Measurements from ENCODE around the gene TGFB1I1.
"Not testable (repeated sequence)": the region's sequence is repeated elsewhere in the genome, so short reads cannot be mapped to it uniquely, and the experiment has no call there.

The TGFB1I1 gene

DNA sequence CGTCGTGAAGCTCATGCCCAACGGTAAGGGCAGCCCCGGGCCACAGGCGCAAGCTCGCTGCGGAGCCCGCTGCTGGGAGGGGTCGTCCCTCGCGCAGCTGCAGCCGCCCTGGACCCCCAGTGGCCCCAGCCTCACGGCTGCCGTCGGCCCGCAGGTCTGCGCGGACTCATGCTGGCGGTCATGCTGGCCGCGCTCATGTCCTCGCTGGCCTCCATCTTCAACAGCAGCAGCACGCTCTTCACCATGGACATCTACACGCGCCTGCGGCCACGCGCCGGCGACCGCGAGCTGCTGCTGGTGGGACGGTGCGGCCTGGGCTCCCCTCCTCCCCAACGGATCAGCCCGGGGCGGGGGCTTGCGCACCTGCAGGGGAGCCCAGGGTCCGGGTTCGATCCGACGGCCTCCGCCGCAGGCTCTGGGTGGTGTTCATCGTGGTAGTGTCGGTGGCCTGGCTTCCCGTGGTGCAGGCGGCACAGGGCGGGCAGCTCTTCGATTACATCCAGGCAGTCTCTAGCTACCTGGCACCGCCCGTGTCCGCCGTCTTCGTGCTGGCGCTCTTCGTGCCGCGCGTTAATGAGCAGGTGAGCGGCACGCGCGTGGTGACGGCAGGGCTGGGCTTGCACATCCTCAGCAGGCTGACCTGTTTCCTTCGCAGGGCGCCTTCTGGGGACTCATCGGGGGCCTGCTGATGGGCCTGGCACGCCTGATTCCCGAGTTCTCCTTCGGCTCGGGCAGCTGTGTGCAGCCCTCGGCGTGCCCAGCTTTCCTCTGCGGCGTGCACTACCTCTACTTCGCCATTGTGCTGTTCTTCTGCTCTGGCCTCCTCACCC lies 16.7 kb downstream of the TGFB1I1 start:
- no peak for DNase-seq

GRCh38 chr16:31489298-31489564 lies 17.3 kb downstream of the TGFB1I1 start:
- DNase-seq: no peak

DNA sequence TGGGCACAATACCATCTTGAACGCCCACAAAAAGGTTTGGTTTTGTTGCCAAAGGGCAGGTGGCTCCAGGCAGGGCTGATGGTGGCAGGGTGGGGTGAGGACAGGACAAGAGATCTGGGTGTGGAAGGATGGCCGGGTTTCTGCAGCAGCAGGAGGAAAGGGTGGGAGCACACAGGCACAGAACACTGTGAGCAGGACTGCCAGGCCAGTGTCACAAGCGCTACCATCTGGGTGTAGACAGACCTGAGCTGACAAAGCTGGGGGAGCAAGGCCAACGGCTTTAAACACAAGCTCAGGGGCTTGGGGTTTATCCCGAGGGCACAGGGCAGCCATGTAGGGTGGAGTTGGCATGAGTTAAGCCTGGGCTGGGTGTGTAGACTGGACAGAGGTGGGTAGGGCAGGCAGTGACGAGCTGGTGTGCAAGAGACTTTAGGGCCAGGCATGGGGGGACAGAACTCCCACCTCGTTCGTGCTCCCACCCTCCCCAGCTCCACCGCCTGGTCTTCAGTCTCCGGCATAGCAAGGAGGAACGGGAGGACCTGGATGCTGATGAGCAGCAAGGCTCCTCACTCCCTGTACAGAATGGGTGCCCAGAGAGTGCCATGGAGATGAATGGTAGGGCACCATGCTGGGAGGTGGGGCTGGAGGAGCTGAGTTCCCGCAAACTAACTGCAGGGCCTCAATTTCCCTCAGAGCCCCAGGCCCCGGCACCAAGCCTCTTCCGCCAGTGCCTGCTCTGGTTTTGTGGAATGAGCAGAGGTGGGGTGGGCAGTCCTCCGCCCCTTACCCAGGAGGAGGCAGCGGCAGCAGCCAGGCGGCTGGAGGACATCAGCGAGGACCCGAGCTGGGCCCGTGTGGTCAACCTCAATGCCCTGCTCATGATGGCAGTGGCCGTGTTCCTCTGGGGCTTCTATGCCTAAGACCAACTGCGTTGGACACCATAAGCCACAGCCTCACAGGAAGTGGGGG lies 17.9 kb downstream of the TGFB1I1 start:
- no peak for DNase-seq

DNA sequence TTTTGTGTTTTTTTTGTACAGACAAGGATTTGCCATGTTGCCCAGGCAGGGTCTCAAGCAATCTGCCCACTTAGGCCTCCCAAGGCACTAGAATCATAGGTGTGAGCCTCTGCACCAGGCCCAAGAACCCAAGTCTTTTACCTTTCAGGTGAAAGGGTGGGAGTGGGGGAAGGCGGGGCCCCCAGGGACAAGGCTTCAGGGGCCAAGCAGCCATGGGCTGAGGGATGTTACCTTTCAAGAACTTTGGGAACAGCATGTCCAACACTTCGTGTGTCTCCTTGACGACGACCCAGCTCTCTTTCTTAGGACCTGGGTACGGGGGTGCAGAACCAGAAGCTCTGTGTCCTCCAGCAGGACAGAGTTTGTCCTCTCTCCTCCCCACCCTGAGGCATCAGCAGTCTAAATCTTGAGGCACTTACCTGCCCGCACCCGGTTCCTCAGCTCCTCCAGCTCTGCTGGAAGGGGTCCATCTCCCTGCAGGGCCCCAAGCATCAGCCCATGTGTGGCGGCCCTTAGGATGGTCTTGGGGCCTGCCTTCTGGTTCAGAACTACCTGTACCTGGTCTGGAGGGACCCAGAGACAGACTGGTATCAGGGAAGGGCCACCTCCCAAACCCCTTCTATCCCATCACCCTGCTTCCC lies 19.9 kb downstream of the TGFB1I1 start:
- DNase-seq: no peak

DNA sequence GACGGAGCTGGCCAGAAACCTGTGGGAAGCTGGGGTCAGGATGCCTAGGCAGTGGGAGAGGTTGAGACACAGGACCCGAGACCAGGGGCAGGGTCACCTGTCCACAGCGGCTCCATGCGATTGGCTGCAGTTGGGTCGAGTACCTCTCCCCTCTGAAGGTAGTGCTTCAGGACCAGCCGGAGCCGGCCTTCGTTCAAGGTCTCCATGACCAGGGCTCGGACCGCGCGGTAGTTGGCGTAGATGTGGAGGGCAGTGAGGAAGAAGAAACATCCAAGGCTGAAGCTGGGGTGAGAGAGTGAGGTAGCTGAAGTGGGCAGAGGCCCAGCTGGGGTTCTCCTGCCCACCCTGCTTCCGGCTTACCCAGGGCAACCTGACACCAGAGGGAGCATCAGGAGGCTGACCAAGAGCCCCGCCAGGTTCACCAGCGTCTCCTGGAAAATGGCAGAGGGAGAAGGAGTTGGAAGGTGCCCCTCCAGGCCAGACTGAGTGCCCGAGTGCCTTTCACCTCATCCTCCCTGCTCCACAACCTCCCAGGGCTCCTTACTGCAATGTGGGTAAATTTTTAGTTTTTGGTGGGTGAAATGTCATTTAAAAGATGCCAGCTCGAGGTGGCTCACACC lies 21.7 kb downstream of the TGFB1I1 start:
- DNase-seq: no peak

DNA sequence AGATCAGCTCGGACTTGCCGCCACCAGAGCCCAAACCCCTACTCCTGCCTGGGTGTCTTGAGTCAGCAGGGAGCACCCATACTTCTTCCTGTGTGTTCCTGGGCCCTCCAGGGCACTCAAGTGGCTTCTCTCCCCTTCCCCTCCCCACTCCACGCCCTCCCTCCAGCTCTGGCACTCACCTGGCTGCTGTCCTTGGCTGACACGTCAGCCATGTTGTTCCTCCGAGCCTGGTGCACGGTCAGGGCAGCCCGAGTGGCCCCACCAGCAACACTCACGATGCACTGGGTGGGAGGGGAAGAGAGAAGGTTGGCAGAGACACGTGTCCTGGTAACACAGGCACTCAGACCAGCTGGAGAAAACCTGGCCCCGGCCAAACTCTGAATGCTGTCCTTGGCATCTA lies 24.7 kb downstream of the TGFB1I1 start:
- DNase-seq: no peak

DNA sequence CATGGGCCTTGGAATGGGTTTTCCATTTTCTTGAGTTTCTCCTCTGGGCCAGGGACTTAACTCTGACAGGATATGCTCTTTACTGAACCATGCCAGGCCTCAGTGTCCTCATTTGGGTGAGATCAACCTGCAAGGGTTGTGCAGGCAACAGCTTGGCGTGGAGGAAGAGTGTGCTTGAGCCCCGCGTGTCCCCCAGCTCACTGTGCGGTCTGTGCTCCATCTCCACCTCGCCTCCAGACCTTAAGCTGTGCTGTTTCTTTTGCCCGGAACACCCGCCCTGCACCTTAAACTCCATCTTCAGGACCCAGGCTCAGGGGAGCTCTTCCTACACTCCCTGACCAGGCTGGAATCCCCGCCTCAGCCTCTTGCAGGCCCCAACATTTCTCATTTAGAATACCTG lies 26.5 kb downstream of the TGFB1I1 start:
- DNase-seq: no peak

DNA sequence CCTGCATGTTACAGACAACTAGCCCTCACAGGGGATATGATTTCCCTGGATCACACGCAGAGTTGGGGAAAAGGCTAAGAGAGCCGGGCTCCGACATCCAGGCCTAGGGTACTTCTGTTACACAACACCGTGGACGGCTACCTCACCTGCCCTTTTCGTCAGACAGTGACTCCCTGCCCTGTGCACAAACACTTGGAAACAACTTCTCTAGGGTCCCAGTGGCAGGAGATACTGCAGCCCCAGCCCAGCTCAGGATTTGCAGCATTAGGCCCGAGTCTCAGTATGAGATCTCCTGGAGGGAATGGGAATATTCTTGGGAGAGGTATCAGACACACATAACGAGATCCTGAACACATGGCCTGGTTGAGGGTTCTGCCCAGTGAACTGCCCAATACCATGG lies 28.0 kb downstream of the TGFB1I1 start:
- DNase-seq: no peak

DNA sequence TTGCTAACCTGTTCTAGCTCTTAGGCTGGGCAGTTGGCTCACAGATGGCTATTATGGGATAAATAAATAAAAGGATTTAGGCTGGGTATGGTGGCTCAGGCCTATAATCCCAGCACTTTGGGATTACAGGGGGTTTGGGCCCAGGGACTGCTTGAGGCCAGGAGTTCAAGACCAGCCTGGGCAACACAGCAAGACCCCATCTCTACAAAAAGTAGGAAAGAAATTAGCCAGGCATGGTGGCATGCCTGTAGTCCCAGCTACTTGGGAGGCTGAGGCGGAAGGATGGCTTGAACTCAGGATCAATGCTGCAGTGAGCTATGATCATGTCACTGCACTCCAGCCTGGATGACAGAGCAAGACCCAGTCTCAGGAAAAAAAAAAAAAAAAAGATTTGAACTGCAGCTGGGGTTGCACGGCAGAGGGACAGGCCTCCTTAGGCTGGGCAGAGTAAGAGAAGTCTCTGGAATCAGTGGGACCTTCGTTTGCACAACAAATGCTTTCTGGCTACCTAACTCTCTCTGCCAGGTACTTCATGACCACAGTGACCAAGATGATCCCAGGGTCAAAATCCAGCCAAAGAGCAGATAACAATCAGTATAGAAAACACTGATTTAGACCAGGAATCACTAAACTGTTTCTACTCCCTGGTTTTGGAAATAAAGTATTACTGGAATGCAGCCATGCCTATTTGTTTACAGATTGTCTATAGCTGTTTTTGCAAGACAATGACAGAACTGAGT lies 29.4 kb downstream of the TGFB1I1 start:
- DNase-seq: no peak

DNA sequence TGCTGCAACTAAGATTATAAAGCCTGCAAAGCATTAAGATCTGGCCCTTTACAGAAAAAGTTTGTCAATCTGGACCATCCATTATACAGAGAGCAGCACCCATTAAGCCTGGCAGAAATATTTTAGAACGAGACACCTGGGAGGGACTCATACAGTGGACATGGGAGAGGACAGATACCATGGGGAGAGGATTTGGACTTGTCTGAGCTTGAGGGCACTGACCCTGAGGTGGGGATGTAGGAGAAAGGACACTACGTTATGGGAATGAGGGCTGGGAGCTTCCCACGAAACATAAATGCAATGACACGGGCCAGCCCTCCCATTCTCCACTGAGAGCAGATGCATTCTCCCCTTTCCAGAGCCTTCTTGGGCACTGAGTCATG lies 30.0 kb downstream of the TGFB1I1 start:
- DNase-seq: no peak

GRCh38 chr16:31502981-31503380 lies 31.0 kb downstream of the TGFB1I1 start:
- DNase-seq: no peak

GRCh38 chr16:31503555-31503954 lies 31.6 kb downstream of the TGFB1I1 start:
- not testable (repeated sequence) for DNase-seq

DNA sequence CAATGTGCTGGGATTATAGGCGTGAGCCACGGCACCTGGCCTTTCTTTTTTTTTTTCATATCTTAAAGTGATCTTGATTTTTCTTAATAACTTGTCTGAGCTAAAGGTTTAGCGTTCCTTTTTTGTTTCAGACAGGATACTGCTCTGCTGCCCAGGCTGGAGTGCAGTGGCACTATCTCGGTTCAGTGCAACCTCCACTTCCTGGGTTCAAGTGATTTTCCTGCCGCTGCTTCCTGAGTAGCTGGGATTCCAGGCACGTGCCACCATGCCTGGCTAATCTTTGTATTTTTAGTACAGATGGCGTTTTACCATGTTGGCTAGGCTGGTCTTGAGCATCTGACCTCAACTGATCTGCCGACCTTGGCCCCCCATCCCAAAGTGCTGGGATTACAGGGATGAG lies 32.2 kb downstream of the TGFB1I1 start:
- no peak for DNase-seq

- no peak for DNase-seq
These were observed 33.5 kb downstream of the TGFB1I1 start for GRCh38 chr16:31505483-31505882.

- no peak for DNase-seq
These were observed 35.6 kb downstream of the TGFB1I1 start for GRCh38 chr16:31507617-31507928.

- peak; percentile 87 to 91 for DNase-seq
These were observed 36.2 kb downstream of the TGFB1I1 start, which contains the start of gene RUSF1 for GRCh38 chr16:31507929-31508705. Gene RUSF1, minus strand, starts transcription at chr16:31508391. Its CDS starts 18 bp downstream, at chr16:31508373.

GRCh38 chr16:31508706-31509195 lies 36.8 kb downstream of the TGFB1I1 start:
- no peak for DNase-seq

DNA sequence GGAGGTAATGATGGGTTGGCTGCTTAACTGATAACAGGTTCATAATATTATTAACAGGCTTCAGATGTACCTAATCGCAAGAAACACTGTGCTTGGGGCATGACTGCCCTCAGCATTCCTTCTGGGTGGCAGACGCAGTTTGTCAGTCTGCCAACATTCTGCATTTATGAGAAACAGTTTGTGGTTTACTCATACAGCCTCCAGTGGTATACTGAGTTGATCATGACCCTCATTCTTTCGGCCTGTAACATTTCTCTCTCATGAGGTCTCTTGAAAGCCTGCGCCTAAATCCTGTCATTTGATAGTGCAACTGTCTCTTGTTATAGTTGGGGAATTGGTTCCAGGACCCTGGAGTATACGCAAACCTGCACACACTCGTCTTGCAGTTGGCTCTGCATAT lies 41.2 kb downstream of the TGFB1I1 start:
- DNase-seq: no peak

DNA sequence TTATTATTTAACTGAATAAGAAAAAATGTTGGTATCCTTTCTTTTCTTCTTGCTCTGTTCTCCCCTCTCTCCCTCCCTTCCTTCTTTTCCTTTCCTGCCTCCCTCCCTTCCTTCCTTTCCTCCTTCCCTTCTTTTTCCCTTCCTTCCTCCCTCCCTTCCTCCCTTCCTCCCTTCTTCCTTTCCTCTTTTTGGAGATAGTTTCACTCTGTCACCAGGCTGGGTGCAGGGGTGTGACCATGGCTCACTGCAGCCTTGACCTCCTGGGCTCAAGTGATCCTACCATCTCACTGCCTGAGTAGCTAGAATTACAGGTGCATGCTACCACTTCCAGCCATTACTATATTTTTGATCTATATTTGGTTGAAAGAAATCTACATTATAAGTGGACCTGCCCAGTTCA lies 41.9 kb downstream of the TGFB1I1 start:
- DNase-seq: no peak

- DNase-seq: no peak
These were observed 45.9 kb downstream of the TGFB1I1 start for GRCh38 chr16:31517800-31518402.

Data from stimulated activated CD4-positive, alpha-beta T cell treated with anti-CD3 and anti-CD28 coated beads, Interleukin-2, amount 100 ng/mL, for 24 hours (primary cell).